GM12872 (cell line): Measurements from ENCODE around the gene G0S2.

Source experiments
- CTCF ChIP-seq: IDR thresholded peaks from 3 replicates; pipeline ENCODE4 v1.5.1; 2011; ENCODE audit warnings: low read depth, mild to moderate bottlenecking, low read length, moderate library complexity; ENCODE audit not compliant: insufficient read depth

Gene G0S2

GRCh38 chr1:209673631-209674417 is 1.4 kb upstream of the G0S2 start:
- TF ChIP-seq CTCF: no peak

- no peak for TF ChIP-seq CTCF
Observed at GRCh38 chr1:209675565-209676154, 448 bp downstream of the G0S2 start.

- no peak for TF ChIP-seq CTCF
Observed at GRCh38 chr1:209678981-209679539, 3.8 kb downstream of the G0S2 start.

- TF ChIP-seq CTCF: no peak
Observed at GRCh38 chr1:209685821-209686220, 10.6 kb downstream of the G0S2 start.

- no peak for TF ChIP-seq CTCF
Observed at GRCh38 chr1:209686322-209686721, 11.1 kb downstream of the G0S2 start.

- no peak for TF ChIP-seq CTCF
Observed at GRCh38 chr1:209688746-209689234, 13.6 kb downstream of the G0S2 start.

GRCh38 chr1:209689477-209689876 is 14.3 kb downstream of the G0S2 start:
- TF ChIP-seq CTCF: no peak
